EH (cell line): ENCODE measurements around the gene DNPH1.

ENCODE experiments used
- DNase-seq: peaks from one replicate; pipeline ENCODE4 v3.0.0-alpha.2; 2015; ENCODE audit warnings: low read depth

The DNPH1 gene

DNA sequence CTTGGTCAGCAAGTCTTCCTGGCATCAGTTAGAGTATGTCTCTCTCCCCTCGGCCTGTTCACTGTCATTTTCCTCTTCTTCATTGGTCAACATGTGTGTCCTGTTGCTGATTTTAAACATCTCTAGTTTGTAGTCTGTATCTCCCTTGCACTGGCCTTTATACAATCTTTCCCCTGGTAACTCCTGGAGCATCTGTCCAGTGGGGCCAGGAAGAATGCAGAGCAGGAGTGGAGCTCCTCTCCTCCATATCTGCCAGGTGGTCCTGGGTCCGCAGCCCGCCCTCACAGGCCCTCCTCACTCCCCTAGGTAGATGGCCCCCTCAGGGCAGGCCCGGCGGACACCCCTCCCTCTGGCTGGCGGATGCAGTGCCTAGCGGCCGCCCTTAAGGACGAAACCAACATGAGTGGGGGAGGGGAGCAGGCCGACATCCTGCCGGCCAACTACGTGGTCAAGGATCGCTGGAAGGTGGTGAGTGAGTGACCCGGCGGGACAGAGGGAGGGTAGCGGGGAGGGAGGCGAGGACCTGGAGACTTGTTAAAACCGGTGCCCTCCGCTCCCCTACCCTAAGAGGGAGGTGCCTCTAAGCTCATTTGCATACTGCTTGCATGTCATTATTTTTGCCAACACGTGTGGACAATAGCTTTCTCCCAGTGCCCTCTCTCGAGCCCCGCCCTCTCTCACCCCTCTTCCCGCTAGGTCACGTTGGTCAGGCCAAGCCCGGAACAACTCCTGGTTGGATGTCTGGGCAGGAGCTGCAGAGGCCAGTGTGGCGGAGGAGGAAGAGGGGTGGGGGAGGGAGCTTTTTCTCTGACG lies 17.2 kb upstream of the DNPH1 start:
- no peak for DNase-seq

DNA sequence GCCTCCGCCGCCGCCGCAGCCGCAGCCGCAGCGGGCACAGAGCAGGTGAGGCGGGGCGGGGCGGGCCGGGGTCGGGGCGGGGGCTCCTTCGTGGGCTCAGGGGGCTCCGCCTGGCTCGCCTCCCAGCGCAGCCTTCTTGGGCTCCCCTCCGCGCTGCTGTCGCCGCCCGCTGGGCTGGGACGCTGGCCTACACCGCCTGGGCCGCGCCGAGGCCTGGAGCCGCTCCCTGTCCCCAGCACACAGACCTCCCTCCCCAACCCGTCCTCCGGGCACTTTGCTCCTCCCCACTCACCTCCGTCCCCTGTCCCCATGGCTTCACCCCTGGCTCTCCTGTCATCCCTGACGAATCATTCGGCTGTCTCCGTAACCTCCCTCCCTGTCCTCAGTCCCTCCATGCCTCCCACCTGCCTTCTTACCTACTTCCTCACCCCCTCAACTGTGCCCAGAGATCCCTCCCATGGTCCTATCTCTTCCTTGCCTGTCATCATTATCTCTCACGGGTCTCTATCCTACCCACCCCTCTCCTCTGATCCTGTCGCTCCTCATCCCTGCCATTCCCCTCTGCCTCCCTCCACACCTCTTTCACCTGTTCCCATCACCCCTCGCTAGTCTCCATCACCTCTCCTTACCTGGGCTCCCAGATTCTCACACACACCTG lies 14.5 kb upstream of the DNPH1 start:
- DNase-seq: no peak

DNA sequence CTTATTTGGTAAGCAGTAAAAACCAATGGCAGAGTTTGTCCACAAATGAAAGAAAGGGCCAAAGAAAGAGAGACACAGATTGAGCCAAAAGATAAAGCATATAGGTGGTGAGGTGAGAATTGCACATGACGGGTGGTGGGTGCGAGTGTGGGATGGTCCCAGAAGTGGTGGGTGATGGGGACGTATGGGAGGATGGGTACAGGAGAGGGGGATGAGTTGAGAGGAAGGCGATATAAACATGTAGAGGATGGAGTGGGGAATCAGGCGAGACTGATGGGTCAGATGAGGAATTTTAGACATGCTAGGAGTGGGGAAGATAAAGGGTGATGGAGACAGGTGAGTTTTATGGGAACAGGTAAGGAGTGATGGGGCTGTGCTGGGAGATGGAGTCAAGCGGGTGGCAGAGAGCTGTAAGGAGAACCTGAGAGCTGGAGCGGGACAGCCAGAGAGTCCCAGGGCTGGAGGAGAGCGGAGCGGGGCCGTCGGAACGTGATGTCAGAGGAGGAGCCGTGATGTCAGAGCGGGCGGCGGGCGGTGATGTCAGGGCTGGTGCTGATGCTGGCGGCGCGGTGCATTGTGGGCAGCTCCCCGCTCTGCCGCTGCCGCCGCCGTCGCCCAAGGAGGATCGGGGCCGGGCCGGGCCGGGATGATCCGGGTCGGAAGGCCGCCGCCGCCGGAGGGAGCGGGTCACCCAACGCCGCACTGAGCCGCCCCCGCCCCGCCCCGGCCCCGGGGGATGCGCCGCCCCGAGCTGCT lies 13.8 kb upstream of the DNPH1 start, which contains the start of gene TTBK1:
TSS of gene TTBK1 (plus strand) at position 574 of the 756 bp plus-strand sequence. CDS start 3,180 bp downstream, outside the sequence.
- DNase-seq: no peak

DNA sequence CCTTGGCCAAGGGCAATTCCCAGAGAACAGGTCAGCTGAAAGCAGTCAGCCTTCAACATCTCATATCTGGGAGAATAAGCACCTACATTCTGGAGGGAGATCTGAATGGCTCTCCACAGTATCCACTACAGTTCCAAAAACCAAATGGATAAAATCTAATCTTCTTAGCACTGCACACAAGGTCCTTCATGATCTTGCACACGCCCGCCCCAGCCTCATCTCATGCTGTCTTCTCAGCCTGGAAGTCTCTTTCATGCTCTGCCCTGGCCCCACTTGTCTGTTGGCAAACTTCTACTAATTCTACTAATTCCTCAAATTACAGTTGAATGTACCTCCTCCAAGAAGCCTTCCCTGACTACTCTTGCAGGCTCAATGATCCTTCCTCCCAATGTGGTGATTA lies 12.2 kb upstream of the DNPH1 start:
- DNase-seq: no peak

DNA sequence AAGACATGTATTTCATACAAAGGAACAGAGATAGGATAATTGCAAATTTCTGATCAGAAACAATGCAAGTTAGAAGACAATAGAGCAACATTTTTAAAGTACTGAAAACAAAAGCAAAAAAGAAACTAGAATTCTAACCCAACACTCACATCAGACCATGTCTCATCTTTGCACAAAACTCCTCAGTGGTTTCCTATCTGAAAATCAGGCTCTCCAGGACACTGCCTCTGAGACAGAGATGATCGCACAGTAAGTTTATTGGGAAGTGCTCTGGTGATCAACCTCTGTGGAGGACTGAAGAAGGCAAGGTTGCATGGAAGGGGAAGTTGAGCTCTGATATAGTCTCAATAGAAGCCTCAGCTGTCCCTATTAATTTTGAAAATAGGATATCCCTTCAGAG lies 11.7 kb upstream of the DNPH1 start:
- DNase-seq: no peak

DNA sequence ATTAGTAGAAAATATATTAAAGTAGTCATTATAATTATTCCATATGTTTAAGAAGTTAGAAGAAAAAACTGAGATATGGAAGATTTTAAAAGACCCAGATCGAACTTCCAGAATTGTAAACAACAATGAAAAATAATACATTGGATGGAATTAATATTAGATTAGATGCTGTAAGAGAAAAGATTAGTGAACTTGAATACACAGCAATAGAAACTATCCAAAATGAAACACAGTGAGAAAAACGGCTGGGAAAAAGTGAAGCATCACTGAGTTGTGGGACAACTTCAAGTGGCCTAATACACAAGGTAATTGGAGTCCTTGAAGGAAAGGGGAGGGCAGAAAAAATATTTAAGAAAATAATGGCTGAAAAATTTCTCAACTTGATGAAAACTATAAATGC lies 9.8 kb upstream of the DNPH1 start:
- DNase-seq: no peak

DNA sequence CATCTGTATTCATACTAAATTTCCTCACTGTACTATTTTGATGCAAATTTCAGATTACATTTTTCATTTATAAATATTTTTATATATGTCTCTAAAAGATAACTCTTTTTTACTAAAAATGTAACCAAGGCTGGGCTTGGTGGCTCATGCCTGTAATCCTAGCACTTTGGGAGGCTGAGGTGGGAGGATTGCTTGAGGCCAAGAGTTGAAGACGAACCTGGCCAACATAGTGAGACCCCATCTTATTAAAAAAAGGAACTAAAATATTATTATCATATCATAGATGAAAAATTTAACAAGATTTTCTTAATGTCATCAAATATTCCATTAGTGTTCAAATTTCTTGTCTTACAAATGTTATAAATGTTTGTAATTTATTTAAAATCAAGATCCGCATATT lies 6.6 kb upstream of the DNPH1 start:
- DNase-seq: no peak

DNA sequence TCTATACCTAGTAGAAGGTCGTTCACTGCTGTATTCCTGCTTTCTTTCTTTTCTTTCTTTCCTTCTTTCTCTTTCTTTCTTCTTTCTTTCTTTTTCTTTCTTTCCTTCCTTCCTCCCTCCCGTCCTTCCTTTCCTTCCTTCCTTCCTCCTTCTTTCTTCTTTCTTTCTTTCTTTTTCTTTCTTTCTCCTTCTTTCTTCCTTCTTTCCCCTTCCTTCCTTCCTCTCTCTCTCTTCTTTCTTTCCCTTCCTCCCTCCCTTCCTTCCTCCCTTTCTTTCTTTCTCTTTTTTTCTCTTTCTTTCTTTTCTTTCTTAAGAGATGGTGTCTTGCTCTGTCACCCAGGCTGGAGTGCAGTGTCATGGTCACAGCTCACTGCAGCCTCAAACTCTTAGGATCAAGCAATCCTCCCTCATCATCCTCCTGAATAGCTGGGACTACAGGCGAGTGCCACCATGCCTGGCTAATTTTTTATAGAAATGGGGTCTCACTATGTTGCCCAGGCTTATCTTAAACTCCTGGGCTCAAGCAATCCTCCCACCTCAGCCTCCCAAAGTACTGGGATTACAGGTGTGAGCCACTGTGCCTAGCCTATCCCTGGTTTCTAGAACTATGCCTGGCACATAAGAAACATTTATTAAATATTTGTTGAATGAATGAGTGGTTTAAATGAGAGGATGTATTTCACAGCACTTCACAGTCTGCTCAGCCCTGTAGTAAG lies 2.6 kb upstream of the DNPH1 start:
- no peak for DNase-seq

DNA sequence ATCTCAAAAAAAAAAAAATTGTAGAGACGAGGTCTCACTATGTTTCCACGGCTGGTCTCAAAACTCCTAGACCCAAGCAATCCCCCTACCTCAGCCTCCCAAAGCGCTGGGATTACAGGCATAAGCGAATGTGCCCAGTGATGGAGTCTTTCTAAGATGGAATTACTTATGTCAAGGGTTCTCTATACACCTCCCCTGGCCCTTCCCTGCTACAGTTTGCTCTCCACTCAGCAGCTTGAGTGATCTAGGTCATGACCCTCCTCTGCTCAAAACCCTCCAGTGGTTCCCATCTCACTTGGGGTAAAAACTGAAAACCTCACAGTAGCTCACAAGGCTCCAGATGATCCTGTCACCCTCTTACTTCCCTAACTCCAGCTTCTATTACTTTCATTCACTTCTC lies 1.8 kb upstream of the DNPH1 start:
- DNase-seq: no peak

DNA sequence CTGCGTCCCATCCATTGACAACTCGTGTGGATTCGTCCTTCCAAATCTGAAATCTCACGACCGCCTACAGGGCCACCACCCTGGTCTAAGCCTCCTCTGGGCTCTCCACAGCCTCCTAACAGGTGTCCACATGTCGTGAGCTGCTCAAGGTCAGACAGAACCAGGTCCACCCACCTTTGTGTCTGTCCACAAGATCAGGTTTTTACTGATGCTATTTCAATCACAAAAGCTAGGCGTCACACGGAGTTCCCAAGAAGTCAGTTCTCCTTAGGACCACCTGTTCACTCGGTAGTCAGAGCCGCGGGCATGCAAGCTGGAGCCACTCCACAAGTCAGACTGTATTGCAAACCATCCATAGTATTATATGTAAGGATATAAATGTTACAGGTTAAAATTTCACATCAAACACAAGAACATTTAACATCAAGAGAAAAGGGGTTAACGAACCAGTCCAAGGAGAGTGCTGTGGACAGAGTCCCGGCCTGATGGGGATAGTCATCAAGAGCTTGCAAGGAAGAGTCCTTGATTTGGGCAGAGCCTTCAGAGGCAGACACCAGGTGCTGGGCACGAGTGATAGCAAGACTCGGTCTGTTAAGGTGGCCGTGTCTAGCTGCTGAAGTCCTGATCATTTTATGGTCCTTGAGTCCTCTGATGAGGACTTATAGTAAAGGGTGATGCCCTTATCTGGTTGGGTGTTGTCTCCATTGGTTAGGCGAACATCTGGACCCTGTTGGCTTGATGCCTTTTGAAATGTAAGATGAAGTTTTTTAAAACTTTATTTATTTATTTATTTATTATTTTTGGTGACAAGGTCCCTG lies 731 bp upstream of the DNPH1 start:
- no peak for DNase-seq

DNA sequence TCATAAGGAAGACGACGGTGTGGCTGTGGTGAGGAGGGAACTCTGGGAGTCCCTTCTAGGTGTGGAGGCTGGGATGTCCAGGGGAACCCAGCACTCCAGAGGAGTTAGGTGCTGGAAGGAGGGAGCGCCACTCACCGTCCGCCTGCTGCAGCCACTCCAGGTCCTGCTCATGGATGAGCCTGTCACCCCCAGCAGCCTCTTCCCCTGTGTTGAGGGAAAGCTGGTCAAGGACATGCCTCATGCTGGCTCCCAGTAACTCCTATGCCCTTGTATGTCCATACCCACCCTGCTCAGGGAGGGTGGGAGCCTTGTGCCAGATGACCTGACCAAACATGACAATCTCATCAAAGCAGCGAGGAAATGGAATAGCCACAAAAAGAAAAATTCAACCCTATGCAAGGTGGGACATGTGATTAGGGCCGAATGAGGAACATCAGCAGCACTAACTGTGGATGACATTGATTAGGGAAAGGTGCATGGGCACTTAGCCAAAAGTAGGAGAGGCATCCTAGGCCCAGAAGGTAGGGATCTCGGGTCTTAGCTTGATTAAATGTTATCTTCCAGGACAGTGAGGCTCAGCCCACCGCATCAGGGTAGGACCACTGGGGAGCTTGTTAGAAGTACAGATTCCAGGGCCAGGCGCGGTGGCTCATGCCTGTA lies 3.0 kb downstream of the DNPH1 start:
- no peak for DNase-seq

DNA sequence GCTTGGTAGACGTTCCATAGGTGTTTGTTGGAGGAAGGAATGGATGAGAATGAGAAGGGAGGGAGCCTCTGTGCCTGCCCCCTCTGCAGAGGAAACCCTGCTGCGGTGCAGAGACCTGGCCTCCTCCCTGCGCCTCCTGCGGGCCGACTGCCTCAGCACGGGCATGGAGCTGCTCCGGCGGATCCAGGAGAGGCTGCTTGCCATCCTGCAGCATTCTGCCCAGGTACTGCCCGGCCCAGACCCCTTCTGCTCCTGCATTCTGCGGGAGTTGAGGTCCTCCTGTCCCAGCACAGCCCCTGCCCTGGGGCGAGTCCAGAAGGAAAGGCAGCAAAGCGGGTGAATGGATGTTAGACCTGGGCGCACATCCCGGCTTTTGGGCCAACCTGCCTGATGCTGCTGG lies 6.1 kb downstream of the DNPH1 start:
- DNase-seq: no peak

DNA sequence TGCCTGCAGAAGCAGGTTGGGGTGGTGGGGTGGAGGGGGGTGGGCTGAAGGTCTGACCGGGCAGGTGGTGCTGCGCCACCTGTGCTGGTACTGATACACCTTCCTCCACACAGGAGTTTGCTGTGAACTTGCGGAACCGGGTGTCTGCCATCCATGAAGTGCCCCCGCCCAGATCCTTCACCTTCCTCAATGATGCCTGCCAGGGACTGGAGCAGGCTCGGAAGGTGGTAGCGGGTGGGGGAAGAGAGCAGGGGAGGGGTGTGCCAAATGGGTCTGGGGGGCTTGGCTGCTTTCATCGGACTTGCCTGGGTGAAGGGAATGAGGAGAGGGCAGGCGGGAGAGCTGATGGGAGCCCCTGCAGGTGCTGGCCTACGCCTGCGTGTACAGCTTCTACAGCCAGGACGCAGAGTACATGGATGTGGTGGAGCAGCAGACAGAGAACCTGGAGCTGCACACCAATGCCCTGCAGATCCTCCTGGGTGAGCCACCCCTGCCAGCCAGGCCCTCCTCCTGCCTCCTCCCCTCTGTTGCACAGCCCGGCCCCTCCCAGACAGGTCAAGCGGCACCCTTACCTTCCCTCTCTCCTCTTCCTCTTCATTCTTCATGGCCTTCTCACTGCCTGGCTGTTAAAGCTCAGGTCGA lies 6.7 kb downstream of the DNPH1 start:
- DNase-seq: no peak

DNA sequence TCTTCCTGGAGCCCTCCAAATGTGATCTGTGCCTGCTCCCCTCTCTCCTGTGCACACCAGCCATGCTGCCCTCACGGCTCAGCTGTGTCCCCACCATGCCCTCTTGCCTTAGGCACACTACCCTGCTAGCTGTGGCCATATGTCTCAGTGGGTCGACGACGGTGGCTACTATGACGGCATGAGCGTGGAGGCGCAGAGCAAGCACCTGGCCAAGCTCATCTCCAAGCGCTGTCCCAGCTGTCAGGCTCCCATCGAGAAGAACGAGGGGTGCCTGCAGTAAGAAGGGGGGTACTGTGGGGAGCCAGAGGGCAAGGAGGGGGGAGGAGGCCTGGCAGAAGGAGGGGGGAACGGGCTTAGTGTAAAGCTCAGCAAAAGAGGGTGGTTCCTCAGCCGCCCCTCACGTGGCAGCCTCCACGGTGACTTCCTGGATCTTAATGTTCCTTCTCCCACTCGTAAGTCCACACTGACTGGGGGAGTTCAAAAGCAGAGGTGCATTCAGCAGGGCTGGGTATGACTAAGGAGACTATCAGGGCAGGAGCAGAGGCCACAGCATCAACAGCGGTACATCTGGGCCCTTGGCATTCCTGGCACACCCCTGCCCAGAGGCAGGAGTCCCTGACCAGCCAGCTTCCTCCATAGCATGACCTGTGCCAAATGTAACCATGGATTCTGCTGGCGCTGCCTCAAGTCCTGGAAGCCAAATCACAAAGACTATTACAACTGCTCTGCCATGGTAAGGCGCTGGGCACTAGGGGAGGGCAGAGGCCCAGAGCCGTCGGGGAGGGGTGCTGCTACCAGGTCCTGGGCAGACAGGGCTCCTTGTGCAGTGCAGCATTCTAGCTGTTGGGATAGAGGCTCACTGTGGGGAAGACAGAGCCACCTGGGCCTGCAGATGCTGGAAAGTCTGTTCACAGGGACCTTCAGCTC lies 8.0 kb downstream of the DNPH1 start:
- no peak for DNase-seq

DNA sequence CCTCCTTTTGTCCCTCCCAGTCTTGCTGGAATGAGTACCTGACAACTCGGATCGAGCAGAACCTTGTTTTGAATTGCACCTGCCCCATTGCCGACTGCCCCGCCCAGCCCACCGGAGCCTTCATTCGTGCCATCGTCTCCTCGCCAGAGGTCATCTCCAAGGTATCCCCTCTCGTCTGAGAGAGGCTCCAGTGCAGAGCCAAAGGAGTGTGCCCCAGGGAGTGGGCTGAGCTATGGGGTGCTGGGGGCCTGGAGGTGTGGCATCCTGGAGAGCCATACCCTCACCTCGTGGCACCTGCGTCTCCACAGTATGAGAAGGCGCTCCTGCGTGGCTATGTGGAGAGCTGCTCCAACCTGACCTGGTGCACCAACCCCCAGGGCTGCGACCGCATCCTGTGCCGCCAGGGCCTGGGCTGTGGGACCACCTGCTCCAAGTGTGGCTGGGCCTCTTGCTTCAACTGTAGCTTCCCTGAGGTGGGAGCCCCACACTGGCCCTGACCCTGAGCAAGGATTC lies 8.8 kb downstream of the DNPH1 start:
- no peak for DNase-seq

DNA sequence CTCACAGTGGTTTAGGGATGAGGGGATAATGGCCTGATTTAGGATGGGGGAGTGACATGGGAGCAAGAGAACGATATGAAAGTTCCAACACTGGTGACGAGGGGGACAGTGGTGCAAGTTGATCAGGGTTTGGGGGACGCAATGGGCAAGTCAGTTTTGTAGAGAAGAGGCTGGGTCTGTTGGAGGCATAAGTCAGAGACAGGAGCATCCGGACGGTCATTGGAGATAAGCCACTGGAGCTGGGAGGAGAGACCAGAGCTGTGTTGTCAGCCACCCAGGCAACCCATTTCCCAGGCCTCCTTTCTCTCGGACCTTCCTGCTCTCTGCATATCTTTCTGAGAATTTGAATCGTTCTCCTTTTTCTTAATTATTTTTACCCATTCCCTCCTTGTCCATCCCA lies 9.5 kb downstream of the DNPH1 start:
- DNase-seq: no peak

DNA sequence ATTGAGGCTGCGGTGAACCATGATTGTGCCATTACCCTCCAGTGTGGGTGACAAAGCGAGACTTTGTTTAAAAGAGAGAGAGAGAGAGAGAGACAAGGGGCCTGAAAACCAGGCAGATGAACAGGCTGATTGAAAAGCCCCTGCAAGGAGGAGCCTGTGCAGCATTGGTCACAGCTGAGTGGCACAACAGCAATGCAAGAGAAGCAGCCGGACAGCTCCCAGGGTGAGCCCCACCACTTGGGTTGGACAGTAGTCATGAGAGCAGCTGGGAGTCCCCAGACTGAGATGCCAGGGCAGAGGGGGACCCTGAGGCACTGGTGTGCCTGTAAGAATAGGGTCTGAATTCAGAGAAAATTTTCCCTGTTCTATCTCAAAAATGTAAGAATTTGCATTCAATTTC lies 10.2 kb downstream of the DNPH1 start:
- DNase-seq: no peak

DNA sequence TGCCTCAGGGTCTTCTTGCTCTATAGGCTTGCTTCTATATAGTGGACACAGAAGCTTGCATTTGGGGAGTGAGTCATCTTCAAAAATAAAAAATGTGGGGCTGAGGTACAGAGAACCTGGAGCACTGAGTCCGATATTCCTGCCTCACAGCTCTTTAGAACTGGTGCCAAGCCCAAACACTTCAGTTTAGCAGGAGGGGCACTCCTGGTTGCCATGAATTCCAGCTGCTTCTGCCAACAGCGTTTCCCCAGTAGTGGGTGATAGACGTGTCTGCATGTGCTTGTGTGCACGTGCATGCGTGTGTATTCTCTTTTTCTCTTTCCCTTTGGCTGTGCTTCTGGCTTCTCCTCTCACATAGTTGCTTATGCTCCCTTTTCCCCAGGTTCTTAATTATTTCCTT lies 11.9 kb downstream of the DNPH1 start:
- DNase-seq: no peak

DNA sequence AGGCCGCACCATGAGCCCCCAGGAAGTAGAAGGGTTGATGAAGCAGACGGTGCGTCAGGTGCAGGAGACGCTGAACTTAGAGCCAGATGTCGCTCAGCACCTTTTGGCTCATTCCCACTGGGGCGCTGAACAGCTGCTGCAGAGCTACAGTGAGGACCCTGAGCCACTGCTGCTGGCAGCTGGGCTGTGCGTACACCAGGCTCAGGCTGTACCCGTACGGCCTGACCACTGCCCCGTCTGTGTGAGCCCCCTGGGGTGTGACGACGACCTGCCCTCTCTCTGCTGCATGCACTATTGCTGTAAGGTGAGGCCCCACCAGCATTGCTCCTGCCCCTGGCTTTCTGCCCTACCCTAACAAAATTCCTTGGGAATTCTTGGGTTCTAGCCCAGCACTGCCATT lies 13.1 kb downstream of the DNPH1 start:
- DNase-seq: no peak
